ENCODE measurements around the gene RASL12. TPM values are rescaled to one million over a fixed set of nuclear protein-coding genes. Genes with fewer than 3 reads are reported as not detected.

Gene RASL12
- total and polyA plus RNA-seq, 10 donors: 2.7 to 38.5 (median 9.3) TPM

DNA sequence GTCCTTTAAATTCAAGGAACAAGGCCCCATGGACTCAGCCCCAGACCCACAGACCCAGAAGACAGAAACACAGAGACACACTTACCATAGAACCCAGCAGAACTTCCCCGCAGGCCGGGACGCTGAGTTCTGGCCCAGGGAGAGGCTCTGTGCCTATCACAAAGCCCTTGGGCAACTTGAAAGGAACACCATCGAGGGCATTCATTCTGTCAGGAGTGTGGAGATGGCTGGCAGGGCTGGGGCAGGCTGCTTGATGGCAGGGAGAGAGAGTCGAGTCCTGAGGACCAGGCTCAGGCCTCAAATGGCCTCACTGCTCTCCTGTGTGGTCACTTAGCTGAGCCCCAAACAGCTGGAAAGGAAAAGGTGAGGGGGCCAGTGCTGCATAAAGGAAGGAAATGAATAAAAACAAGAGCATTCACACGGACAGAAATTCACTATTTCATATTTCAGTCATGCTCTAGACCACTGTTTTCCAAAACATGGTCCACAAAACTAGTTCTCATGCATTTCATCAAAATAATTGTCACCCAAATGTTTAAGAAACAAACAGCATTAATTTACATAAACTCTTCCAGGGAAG, 38.3 kb upstream of the RASL12 start:
- H3K36me3 ChIP-seq: peaks cover 0 to 63% (median 24%) of the 10 kb centered on the region in 6 donors
- H3K9me3 ChIP-seq: no peaks in the 10 kb centered on the region
- H3K4me1 ChIP-seq: peaks cover 0 to 8% (median 1%) of the 10 kb centered on the region in 6 donors
- 73 to 80% (median 76%) methylated on average over 6 of the region's 6 CpGs for WGBS, 5 donors
- no peak for DNase-seq
- H3K27me3 ChIP-seq (replicated peaks in 1 of 7): no peaks in the 10 kb centered on the region
- TF ChIP-seq POLR2AphosphoS5 (IDR thresholded peaks at IDR 0.05) (no peak), POLR2A (IDR thresholded peaks at IDR 0.05) (no peak)
- TF ChIP-seq, protein P1, sequence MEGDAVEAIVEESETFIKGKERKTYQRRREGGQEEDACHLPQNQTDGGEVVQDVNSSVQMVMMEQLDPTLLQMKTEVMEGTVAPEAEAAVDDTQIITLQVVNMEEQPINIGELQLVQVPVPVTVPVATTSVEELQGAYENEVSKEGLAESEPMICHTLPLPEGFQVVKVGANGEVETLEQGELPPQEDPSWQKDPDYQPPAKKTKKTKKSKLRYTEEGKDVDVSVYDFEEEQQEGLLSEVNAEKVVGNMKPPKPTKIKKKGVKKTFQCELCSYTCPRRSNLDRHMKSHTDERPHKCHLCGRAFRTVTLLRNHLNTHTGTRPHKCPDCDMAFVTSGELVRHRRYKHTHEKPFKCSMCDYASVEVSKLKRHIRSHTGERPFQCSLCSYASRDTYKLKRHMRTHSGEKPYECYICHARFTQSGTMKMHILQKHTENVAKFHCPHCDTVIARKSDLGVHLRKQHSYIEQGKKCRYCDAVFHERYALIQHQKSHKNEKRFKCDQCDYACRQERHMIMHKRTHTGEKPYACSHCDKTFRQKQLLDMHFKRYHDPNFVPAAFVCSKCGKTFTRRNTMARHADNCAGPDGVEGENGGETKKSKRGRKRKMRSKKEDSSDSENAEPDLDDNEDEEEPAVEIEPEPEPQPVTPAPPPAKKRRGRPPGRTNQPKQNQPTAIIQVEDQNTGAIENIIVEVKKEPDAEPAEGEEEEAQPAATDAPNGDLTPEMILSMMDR (IDR thresholded peaks at IDR 0.05 in 8 of 11, conservative IDR thresholded peaks at IDR 0.05 in 3 of 11): no peak
- no peak overlapping the region for H3K27ac ChIP-seq
- intact Hi-C loops (cut with DNase I; ENCODE audit: low total_unique reads): no loop called here
- H3K4me3 ChIP-seq: no peak overlapping the region

DNA sequence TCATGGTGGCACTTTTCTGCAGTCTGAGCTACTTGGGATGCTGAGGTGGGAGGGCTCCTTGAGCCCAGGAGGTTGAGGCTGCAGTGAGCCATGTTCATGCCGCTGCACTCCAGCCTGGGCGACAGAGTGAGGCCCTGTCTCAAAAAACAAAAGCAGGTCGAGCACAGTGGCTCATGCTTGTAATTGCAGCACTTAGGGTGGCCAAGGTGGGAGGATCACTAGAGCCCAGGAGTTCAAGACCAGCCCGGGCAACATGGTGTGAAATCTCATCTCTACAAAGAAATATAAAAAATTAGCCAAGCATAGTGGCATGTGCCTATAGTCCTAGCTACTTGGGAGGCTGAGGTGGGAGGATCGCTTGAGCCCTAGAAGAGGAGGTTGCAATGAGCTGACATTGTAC, 37.2 kb upstream of the RASL12 start:
- TF ChIP-seq POLR2A (IDR thresholded peaks at IDR 0.05) (no peak), POLR2AphosphoS5 (IDR thresholded peaks at IDR 0.05) (no peak)
- TF ChIP-seq, protein P1 (IDR thresholded peaks at IDR 0.05 in 8 of 11, conservative IDR thresholded peaks at IDR 0.05 in 3 of 11): no peak
- 90 to 96% (median 95%) methylated on average over 5 of the region's 5 CpGs for WGBS, 5 donors

DNA sequence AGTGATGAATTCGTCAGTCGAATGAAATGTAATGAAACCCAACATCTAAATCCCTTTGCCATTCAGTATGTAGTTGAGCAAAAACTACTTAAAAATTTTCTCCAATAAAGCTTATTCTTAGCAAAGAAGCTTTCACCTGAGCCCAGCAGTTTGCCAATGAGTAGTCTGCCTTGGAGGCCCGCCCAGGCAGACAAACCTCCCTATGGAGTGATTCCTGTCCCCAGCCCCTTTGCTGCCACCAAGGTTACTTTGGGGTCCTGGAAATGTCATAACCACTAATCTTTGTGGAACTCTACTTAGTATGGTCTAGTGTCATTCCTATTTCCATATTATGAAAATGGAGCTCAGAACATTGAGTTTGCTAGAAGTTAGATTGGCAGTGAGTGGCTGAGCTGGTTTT, 35.1 kb upstream of the RASL12 start:
- intact Hi-C loops (cut with DNase I; ENCODE audit: low total_unique reads): no loop called here
- H3K27me3 ChIP-seq (replicated peaks in 1 of 7): no peaks in the 10 kb centered on the region
- 97 to 100% (median 100%) methylated on average over 3 of the region's 3 CpGs for WGBS, 5 donors
- H3K4me1 ChIP-seq: peaks cover 0 to 9% (median 1%) of the 10 kb centered on the region in 6 donors
- DNase-seq: no peak
- H3K36me3 ChIP-seq: peaks cover 3 to 95% (median 47%) of the 10 kb centered on the region in 6 donors
- TF ChIP-seq, protein P1 (IDR thresholded peaks at IDR 0.05 in 8 of 11, conservative IDR thresholded peaks at IDR 0.05 in 3 of 11): no peak
- TF ChIP-seq POLR2A (IDR thresholded peaks at IDR 0.05): no peak
- no peak for TF ChIP-seq POLR2AphosphoS5 (IDR thresholded peaks at IDR 0.05)
- no peaks in the 10 kb centered on the region for H3K9me3 ChIP-seq
- no peak overlapping the region for H3K27ac ChIP-seq
- H3K4me3 ChIP-seq: no peak overlapping the region

More for the DNA sequence above, 37.2 kb upstream of the RASL12 start:
- H3K4me3 ChIP-seq: no peak overlapping the region
- H3K27me3 ChIP-seq (replicated peaks in 1 of 7): no peaks in the 10 kb centered on the region
- DNase-seq: no peak
- no peaks in the 10 kb centered on the region for H3K9me3 ChIP-seq
- intact Hi-C loops (cut with DNase I; ENCODE audit: low total_unique reads): no loop called here
- peaks cover 0 to 74% (median 27%) of the 10 kb centered on the region in 6 donors for H3K36me3 ChIP-seq
- peaks cover 0 to 9% (median 1%) of the 10 kb centered on the region in 6 donors for H3K4me1 ChIP-seq
- H3K27ac ChIP-seq: no peak overlapping the region

DNA sequence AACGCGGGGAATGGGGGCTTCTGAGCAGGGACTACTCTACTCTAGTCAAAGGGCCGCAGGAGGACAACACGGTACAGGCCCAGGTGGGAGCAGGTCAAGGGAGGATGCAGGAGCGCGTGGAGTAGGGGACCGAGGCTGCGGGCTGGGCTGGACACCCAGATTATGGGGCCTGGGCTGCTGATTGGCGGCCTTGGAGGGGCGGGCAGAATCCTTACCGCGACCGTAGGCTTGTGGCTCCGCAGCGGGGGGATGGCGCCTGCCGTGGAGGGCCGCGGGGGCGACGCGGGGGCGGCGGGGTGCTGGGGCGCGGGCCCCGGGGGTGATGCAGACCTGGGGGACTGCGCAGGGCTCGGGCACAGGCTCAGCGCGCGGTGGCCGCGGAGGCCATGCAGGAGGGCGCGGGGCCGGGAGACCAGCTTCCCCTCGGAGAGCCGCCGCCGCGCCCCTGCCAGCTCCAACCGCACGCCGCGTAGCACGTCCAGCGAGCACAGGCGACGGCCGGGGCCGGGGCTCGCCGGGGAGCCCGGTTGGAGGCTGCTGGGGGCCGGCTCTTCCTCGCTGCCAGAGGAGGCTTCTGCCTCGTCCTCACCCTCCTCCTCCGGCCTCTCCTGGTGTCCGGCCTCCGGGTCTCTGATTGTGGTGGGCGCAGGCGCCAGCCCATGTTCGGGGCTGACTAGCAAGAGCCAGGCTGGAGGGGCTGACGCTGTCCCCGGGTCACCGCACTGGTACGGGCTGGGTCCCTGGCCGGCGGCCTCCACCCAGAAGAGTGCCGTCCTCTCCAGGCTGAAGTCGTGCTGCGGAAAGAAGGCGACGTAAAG, 34.3 kb upstream of the RASL12 start:
- H3K9me3 ChIP-seq: no peaks in the 10 kb centered on the region
- peaks cover 0 to 9% (median 1%) of the 10 kb centered on the region in 6 donors for H3K4me1 ChIP-seq
- TF ChIP-seq, protein P1 (IDR thresholded peaks at IDR 0.05 in 8 of 11, conservative IDR thresholded peaks at IDR 0.05 in 3 of 11): peak in 2 of 11 experiments; percentile 24 to 32
- no peak for TF ChIP-seq POLR2AphosphoS5 (IDR thresholded peaks at IDR 0.05)
- H3K36me3 ChIP-seq: peaks cover 3 to 99% (median 53%) of the 10 kb centered on the region in 6 donors
- H3K27ac ChIP-seq: no peak overlapping the region
- no peak overlapping the region for H3K4me3 ChIP-seq
- intact Hi-C loops (cut with DNase I; ENCODE audit: low total_unique reads): no loop called here
- no peaks in the 10 kb centered on the region for H3K27me3 ChIP-seq (replicated peaks in 1 of 7)
- no peak for DNase-seq
- 72 to 88% (median 80%) methylated on average over 32 to 75 of the region's 75 CpGs for WGBS, 5 donors

Data from spleen (tissue), 11 donors.